K562 (cell line): ENCODE results near the gene HAUS2. TPM values are rescaled to one million over a fixed set of nuclear protein-coding genes. Genes with fewer than 3 reads are reported as not detected.

Source experiments
- CBFA2T3 ChIP-seq: fragments of 450-650 bp; IDR thresholded peaks from 2 replicates; pipeline ENCODE4 v1.6.1; 2017
- CBX5 ChIP-seq: IDR thresholded peaks from 2 replicates; pipeline ENCODE4 v1.6.1; 2014; ENCODE audit warnings: low read depth, borderline replicate concordance
- CEBPB ChIP-seq: fragments of 450-650 bp; IDR thresholded peaks from 2 replicates; pipeline ENCODE4 v1.6.1; 2016; ENCODE audit warnings: missing genetic modification characterization, missing compliant biosample characterization
- DMBX1 ChIP-seq: fragments of 250-450 bp; sonication (Bioruptor Pico); IDR thresholded peaks from 2 replicates; pipeline ENCODE4 v1.8.0; 2022; ENCODE audit warnings: inconsistent platforms, mild to moderate bottlenecking, moderate library complexity, borderline replicate concordance
- EP400 ChIP-seq: fragments of 450-650 bp; IDR thresholded peaks from 2 replicates; pipeline ENCODE4 v1.6.1; 2017; ENCODE audit warnings: antibody characterized with exemption, mild to moderate bottlenecking, moderate library complexity
- GTF2F1 ChIP-seq: IDR thresholded peaks from 2 replicates; pipeline ENCODE4 v1.6.1; 2011; ENCODE audit warnings: low read depth, low read length, improper control_type of control experiment
- MAZ ChIP-seq, 2 experiments: fragments of 450-650 bp in 1 of 2; sonication (generic) in 1 of 2; formaldehyde crosslinking; IDR thresholded peaks in 1 of 2; conservative IDR thresholded peaks in 1 of 2; 2 replicates each; pipeline versions ENCODE4 v1.4.0 to v1.5.0; 2020; ENCODE audit warnings: mild to moderate bottlenecking in 1 of 2, missing genetic modification reagents in 1 of 2
- NEUROD1 ChIP-seq: fragments of 150-350 bp; IDR thresholded peaks from 2 replicates; pipeline ENCODE4 v1.6.1; 2014; ENCODE audit warnings: borderline replicate concordance, low read length, low read depth; ENCODE audit not compliant: partially characterized antibody
- SLC30A9 ChIP-seq: fragments of 250-450 bp; sonication (Bioruptor Pico); IDR thresholded peaks from 2 replicates; pipeline ENCODE4 v1.8.0; 2022; ENCODE audit warnings: mild to moderate bottlenecking, moderate library complexity
- SRSF1 ChIP-seq: fragments of 200-400 bp; formaldehyde crosslinking; IDR thresholded peaks from 2 replicates; pipeline ENCODE4 v1.6.1; 2017; ENCODE audit warnings: mild to moderate bottlenecking, low read depth, low read length, moderate library complexity
- USF1 ChIP-seq: sonication (generic); formaldehyde crosslinking; IDR thresholded peaks from 2 replicates; pipeline ENCODE4 v1.9.0; 2022; ENCODE audit warnings: mild to moderate bottlenecking, missing genetic modification reagents
- VEZF1 ChIP-seq: fragments of 200-800 bp; sonication (Bioruptor generic); IDR thresholded peaks from 2 replicates; pipeline ENCODE4 v1.6.1; 2017; ENCODE audit warnings: missing genetic modification characterization, missing compliant biosample characterization
- ZEB2 ChIP-seq: fragments of 450-650 bp; IDR thresholded peaks from 2 replicates; pipeline ENCODE4 v1.6.1; 2016
- ZFPM2 ChIP-seq: fragments of 250-450 bp; sonication (Bioruptor Pico); IDR thresholded peaks from 2 replicates; pipeline ENCODE4 v1.5.1; 2022; ENCODE audit warnings: mild to moderate bottlenecking
- ZNF175 ChIP-seq: fragments of 200-800 bp; sonication (Bioruptor generic); IDR thresholded peaks from 2 replicates; pipeline ENCODE4 v1.6.1; 2016; ENCODE audit warnings: low read depth, mild to moderate bottlenecking, missing genetic modification characterization, missing compliant biosample characterization
- ZNF3 ChIP-seq: fragments of 250-450 bp; sonication (Bioruptor Pico); IDR thresholded peaks from 2 replicates; pipeline ENCODE4 v1.5.0; 2021; ENCODE audit warnings: mild to moderate bottlenecking, moderate library complexity
- ZNF609 ChIP-seq: sonication (generic); formaldehyde crosslinking; IDR thresholded peaks from 2 replicates; pipeline ENCODE4 v1.8.1; 2023; ENCODE audit warnings: missing genetic modification reagents, mild to moderate bottlenecking, borderline replicate concordance
- polyA plus RNA-seq, 8 experiments: library from polyadenylated mRNA; depleted of rRNA in 4 of 8; stranded (reverse) in 5 of 8; unstranded in 3 of 8; fragments of >200 nt; fragmentation: Nextera tagmentation in 2 of 8; fragmentation: Illumina TruSeq in 1 of 8; extraction: Ambion mirVana in 2 of 8; extraction: Trizol in 1 of 8; gene quantifications; 2 replicates each; pipeline versions ENCODE4 v1.2.1 to v1.2.3, GENCODE V29; 2011 to 2014; ENCODE audit warnings: inconsistent platforms in 1 of 8, missing spikeins in 1 of 8
- total RNA-seq, 7 experiments: library from RNA; depleted of rRNA in 6 of 7; stranded (reverse); fragments of >200 nt in 6 of 7; fragmentation: Illumina TruSeq in 2 of 7; extraction: Trizol in 2 of 7; gene quantifications; 2 replicates each; pipeline versions ENCODE4 v1.2.1 to v1.2.3, GENCODE V29; 2011 to 2021; ENCODE audit warnings: low replicate concordance in 1 of 7
- TF ChIP-seq, protein P1 (sequence below): sonication (generic); formaldehyde crosslinking; IDR thresholded peaks from 2 replicates; pipeline ENCODE4 v1.8.1; 2022; ENCODE audit warnings: missing genetic modification reagents
- TF ChIP-seq, protein P2 (sequence below): fragments of 450-650 bp; IDR thresholded peaks from 2 replicates; pipeline ENCODE4 v1.6.1; 2016

Gene HAUS2
- total and polyA plus RNA-seq, 9 of the 15 experiments (the other 6 are each of a cell fraction or from before 2014, with no cell fraction given): 30.6 to 64.9 (median 54.1) TPM

- TF ChIP-seq MAZ (CRISPR knock-in tag; conservative IDR thresholded peaks at IDR 0.05 in 1 of 2, IDR thresholded peaks at IDR 0.05 in 1 of 2) (no peak), ZEB2 (peak; percentile 24; the same call in 1 of the 2 replicates), DMBX1 (peak; percentile 64; the same call in 1 of the 2 replicates), VEZF1 (peak; percentile 83), ZFPM2 (CRISPR knock-in tag) (no peak), NEUROD1 (no peak), EP400 (no peak; the same call in 1 of the 2 replicates), CBX5 (no peak), CBFA2T3 (peak; percentile 85), ZNF175 (CRISPR knock-in tag) (no peak), CEBPB (tag) (no peak), ZNF609 (CRISPR knock-in tag) (no peak), SLC30A9 (CRISPR knock-in tag) (no peak), USF1 (no peak), GTF2F1 (no peak), SRSF1 (no peak), ZNF3 (CRISPR knock-in tag) (no peak)
- TF ChIP-seq, protein P1, sequence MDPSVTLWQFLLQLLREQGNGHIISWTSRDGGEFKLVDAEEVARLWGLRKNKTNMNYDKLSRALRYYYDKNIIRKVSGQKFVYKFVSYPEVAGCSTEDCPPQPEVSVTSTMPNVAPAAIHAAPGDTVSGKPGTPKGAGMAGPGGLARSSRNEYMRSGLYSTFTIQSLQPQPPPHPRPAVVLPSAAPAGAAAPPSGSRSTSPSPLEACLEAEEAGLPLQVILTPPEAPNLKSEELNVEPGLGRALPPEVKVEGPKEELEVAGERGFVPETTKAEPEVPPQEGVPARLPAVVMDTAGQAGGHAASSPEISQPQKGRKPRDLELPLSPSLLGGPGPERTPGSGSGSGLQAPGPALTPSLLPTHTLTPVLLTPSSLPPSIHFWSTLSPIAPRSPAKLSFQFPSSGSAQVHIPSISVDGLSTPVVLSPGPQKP: no peak
- TF ChIP-seq, protein P2, sequence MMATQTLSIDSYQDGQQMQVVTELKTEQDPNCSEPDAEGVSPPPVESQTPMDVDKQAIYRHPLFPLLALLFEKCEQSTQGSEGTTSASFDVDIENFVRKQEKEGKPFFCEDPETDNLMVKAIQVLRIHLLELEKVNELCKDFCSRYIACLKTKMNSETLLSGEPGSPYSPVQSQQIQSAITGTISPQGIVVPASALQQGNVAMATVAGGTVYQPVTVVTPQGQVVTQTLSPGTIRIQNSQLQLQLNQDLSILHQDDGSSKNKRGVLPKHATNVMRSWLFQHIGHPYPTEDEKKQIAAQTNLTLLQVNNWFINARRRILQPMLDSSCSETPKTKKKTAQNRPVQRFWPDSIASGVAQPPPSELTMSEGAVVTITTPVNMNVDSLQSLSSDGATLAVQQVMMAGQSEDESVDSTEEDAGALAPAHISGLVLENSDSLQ: peak; percentile 81
These were observed 48.6 kb upstream of the HAUS2 start (continued) for GRCh38 chr15:42499858-42500609.
